Hair follicle dermal papilla cell (primary cell): ENCODE measurements around the gene EXOSC3. TPM values are rescaled to one million over a fixed set of nuclear protein-coding genes. Genes with fewer than 3 reads are reported as not detected.

ENCODE experiments used
- total RNA-seq: library from RNA; depleted of rRNA; stranded (reverse); fragments of >200 nt; gene quantifications from 2 replicates; pipeline ENCODE4 v1.2.3, GENCODE V29; 2012

EXOSC3 gene
- 21.7 and 38.3 TPM in 2 replicates for total RNA-seq

GRCh38 chr9:37784616-37785483 lies at the start of gene EXOSC3:
Gene EXOSC3, minus strand, starts transcription at chr9:37785064. Its CDS starts 20 bp downstream, at chr9:37785044.

GRCh38 chr9:37800631-37801286 lies 15.9 kb upstream of the EXOSC3 start, which contains the start of gene DCAF10:
Gene DCAF10, plus strand, starts transcription at chr9:37800797. Its CDS starts 70 bp downstream, at chr9:37800867.

GRCh38 chr9:37753489-37754190 lies 31.2 kb downstream of the EXOSC3 start, which contains the start of gene TRMT10B:
Gene TRMT10B, plus strand, starts transcription at chr9:37753805. Its CDS starts 8,127 bp downstream, at chr9:37761932.

Other genes with a start within 250 kb of the EXOSC3 start
- 22.2 and 23.2 TPM in 2 replicates for gene FBXO10, start 208.7 kb downstream of the EXOSC3 start, total RNA-seq
- gene TOMM5, start 192.5 kb downstream of the EXOSC3 start, total RNA-seq: 40.2 and 46.2 TPM in 2 replicates
- not detected in 2 replicates for gene FRMPD1, start 134.1 kb downstream of the EXOSC3 start, total RNA-seq
- 2.6 and 2.9 TPM in 2 replicates for gene TRMT10B, start 31.3 kb downstream of the EXOSC3 start, total RNA-seq
- 20.6 and 27.6 TPM in 2 replicates for gene DCAF10, start 15.7 kb upstream of the EXOSC3 start, total RNA-seq
- gene SLC25A51, start 119.1 kb upstream of the EXOSC3 start, total RNA-seq: 87.7 and 94.4 TPM in 2 replicates